Breast epithelium (tissue), 3 donors: ENCODE data around the gene CACNA1E.

ENCODE experiments used
- CTCF ChIP-seq, 3 donors: fragments of 450-650 bp; IDR thresholded peaks; one replicate each; pipeline ENCODE4 v1.5.1; 2016 to 2017; ENCODE audit warnings: antibody characterized with exemption in 3 of 3, mild to moderate bottlenecking in 3 of 3, moderate library complexity in 3 of 3
- POLR2A ChIP-seq: fragments of 450-650 bp; IDR thresholded peaks from one replicate; pipeline ENCODE4 v1.6.1; 2016; ENCODE audit warnings: antibody characterized with exemption, mild to moderate bottlenecking, moderate library complexity
- POLR2AphosphoS5 ChIP-seq, 3 donors: sonication (generic); formaldehyde crosslinking; IDR thresholded peaks; one replicate each; pipeline ENCODE4 v1.6.1; 2017; ENCODE audit warnings: antibody characterized with exemption in 3 of 3

- TF ChIP-seq CTCF (IDR thresholded peaks at IDR 0.05) (no peak), POLR2AphosphoS5 (IDR thresholded peaks at IDR 0.05) (no peak), POLR2A (no peak)
Measured at GRCh38 chr1:181768211-181768929, 285.1 kb downstream of the CACNA1E start.
